GM12878 (cell line): ENCODE results near the gene KRTAP5-7. TPM values are rescaled to one million over a fixed set of nuclear protein-coding genes. Genes with fewer than 3 reads are reported as not detected.

Experiments
- ATAC-seq: fragments of 200-7000 bp; cut with Tn5 transposase; 3 replicates; pipeline ENCODE4 v1.9.1; 2020; ENCODE audit warnings: mild to moderate bottlenecking, moderate library complexity
- BruUV-seq: library from RNA; stranded (reverse); fragments of 400-500 nt; replicated peaks from 2 replicates; lab custom pipeline; 2021; lab: Mats Ljungman, UMichigan
- CTCF ChIA-PET: fragments of 300-600 bp; sonication (Branson Sonifier 250); formaldehyde crosslinking; extraction: SDS; loops from one replicate; lab custom pipeline; 2021; ENCODE audit warnings: inconsistent platforms; lab: Yijun Ruan, JAX
- POLR2A ChIA-PET: fragments of 350-600 bp; formaldehyde crosslinking; extraction: SDS; loops from one replicate; lab custom pipeline; 2021; ENCODE audit warnings: inconsistent platforms; lab: Charles Lee
- RAD21 ChIA-PET: fragments of 300-600 bp; sonication (Branson Sonifier 250); formaldehyde crosslinking; loops from one replicate; lab custom pipeline; 2023; ENCODE audit warnings: antibody characterized with exemption; ENCODE audit not compliant: unreplicated experiment; lab: Charles Lee
- SMC1A ChIA-PET: fragments of 300-600 bp; sonication (Branson Sonifier 250); formaldehyde crosslinking; loops from one replicate; lab custom pipeline; 2023; ENCODE audit not compliant: unreplicated experiment, uncharacterized antibody; lab: Charles Lee
- DNase-seq: peaks from one replicate; pipeline ENCODE4 v3.0.0-alpha.2; 2011; ENCODE audit warnings: low read depth, low spot score
- FAIRE-seq: peaks from 3 replicates; lab custom pipeline; 2011; peaks lifted over from hg19 to GRCh38; lab: Jason Lieb, UNC
- H2AFZ ChIP-seq: 2 replicates; pipeline ENCODE4 v1.6.0; 2011; ENCODE audit warnings: low read depth, low read length, control low read depth; ENCODE audit not compliant: control insufficient read depth
- H3K27ac ChIP-seq: 2 replicates; pipeline ENCODE4 v1.5.1; 2011; ENCODE audit warnings: control low read depth; ENCODE audit not compliant: control insufficient read depth, insufficient read depth
- H3K27me3 ChIP-seq, 2 experiments: replicated peaks in 1 of 2; 2 replicates each; pipeline versions ENCODE4 v1.6.0 to v1.6.1; 2011; ENCODE audit warnings: low read length in 1 of 2; ENCODE audit not compliant: control insufficient read depth in 2 of 2, insufficient read depth in 2 of 2
- H3K36me3 ChIP-seq, 2 experiments: 2 replicates each; pipeline ENCODE4 v1.5.1; 2011; ENCODE audit warnings: low read length in 1 of 2; ENCODE audit not compliant: control insufficient read depth in 2 of 2, insufficient read depth in 2 of 2
- H3K4me1 ChIP-seq: 2 replicates; pipeline ENCODE4 v1.6.1; 2011; ENCODE audit warnings: mild to moderate bottlenecking, low read length, moderate library complexity, mixed read lengths; ENCODE audit not compliant: control insufficient read depth, insufficient read depth
- H3K4me2 ChIP-seq: 2 replicates; pipeline ENCODE4 v1.6.0; 2011; ENCODE audit warnings: control low read depth; ENCODE audit not compliant: control insufficient read depth, insufficient read depth
- H3K4me3 ChIP-seq: fragments of 200-600 bp; sonication (generic); 2 replicates; pipeline ENCODE4 v1.5.1; 2016
- H3K79me2 ChIP-seq: 2 replicates; pipeline ENCODE4 v1.6.0; 2011; ENCODE audit warnings: low read length; ENCODE audit not compliant: control insufficient read depth, insufficient read depth
- H3K9ac ChIP-seq: 2 replicates; pipeline ENCODE4 v1.8.0; 2011; ENCODE audit warnings: low read length, control low read depth, mixed read lengths; ENCODE audit not compliant: control insufficient read depth, insufficient read depth
- H3K9me3 ChIP-seq: replicated peaks from 3 replicates; pipeline ENCODE4 v1.5.1; 2011; ENCODE audit warnings: mild to moderate bottlenecking, low read length; ENCODE audit not compliant: control insufficient read depth, insufficient read depth
- H4K20me1 ChIP-seq: 2 replicates; pipeline ENCODE4 v1.6.0; 2011; ENCODE audit not compliant: control insufficient read depth, insufficient read depth
- ASH2L ChIP-seq: fragments of 300-600, 200-600 bp; sonication (generic); IDR thresholded peaks from 2 replicates; pipeline ENCODE4 v1.6.1; 2017; ENCODE audit warnings: low read depth, mild to moderate bottlenecking, borderline replicate concordance
- ATF7 ChIP-seq: fragments of 450-650 bp; IDR thresholded peaks from 2 replicates; pipeline ENCODE4 v1.6.1; 2016; ENCODE audit warnings: low read depth, mild to moderate bottlenecking
- BRCA1 ChIP-seq: IDR thresholded peaks from 2 replicates; pipeline ENCODE4 v1.6.1; 2011; ENCODE audit warnings: low read depth, low read length, improper control_type of control experiment
- EP300 ChIP-seq, 2 experiments: fragments of 150-350 bp in 1 of 2; IDR thresholded peaks; 2 replicates each; pipeline ENCODE4 v1.6.1; 2011 to 2012; ENCODE audit warnings: low read depth in 2 of 2, low read length in 2 of 2, borderline replicate concordance in 1 of 2, improper control_type of control experiment in 1 of 2, inconsistent platforms in 1 of 2; ENCODE audit not compliant: control insufficient read depth in 1 of 2
- IKZF1 ChIP-seq: fragments of 450-650 bp; conservative IDR thresholded peaks from 2 replicates; pipeline ENCODE4 v1.6.1; 2017; ENCODE audit warnings: antibody characterized with exemption, mild to moderate bottlenecking
- KDM1A ChIP-seq: fragments of 200-600 bp; sonication (generic); IDR thresholded peaks from 2 replicates; pipeline ENCODE4 v1.6.1; 2016; ENCODE audit warnings: borderline replicate concordance
- SREBF2 ChIP-seq: IDR thresholded peaks from 2 replicates; pipeline ENCODE4 v1.6.1; 2012; ENCODE audit warnings: mild to moderate bottlenecking, low read length
- SUPT20H ChIP-seq: IDR thresholded peaks from 2 replicates; pipeline ENCODE4 v1.6.1; 2011; ENCODE audit warnings: low read depth, mild to moderate bottlenecking, low read length, moderate library complexity, borderline replicate concordance; ENCODE audit not compliant: control insufficient read depth
- WGBS: methylation state at CpG from one replicate; pipeline ENCODE4 v1.1.6; 2016; ENCODE audit warnings: low lambda C conversion rate; ENCODE audit not compliant: insufficient replicate concordance, insufficient coverage; ENCODE audit errors: missing lambda C conversion rate; 5-methylcytosine and 5-hydroxymethylcytosine counted together
- in situ Hi-C: fragments of 300-500 bp; cut with MboI; formaldehyde crosslinking; loops from 9 replicates; pipeline ENCODE4 v1.14.3; 2018; ENCODE audit warnings: mixed read lengths
- intact Hi-C: fragments of 100-400 bp; cut with micrococcal nuclease; formaldehyde crosslinking; loops from one replicate; pipeline ENCODE4 v1.14.2; 2022; ENCODE audit not compliant: unreplicated experiment
- polyA plus RNA-seq, 11 experiments: library from polyadenylated mRNA; depleted of rRNA in 4 of 11; unstranded in 6 of 11; stranded (reverse) in 5 of 11; fragments of >200 nt; fragmentation: Nextera tagmentation in 4 of 11; fragmentation: Illumina TruSeq in 1 of 11; extraction: Ambion mirVana in 4 of 11; extraction: Trizol in 1 of 11; gene quantifications; 1 replicate in 1 of 11; 2 replicates in 10 of 11; pipeline versions ENCODE4 v1.2.1 to v1.2.3, GENCODE V29; 2011 to 2016; ENCODE audit warnings: inconsistent platforms in 2 of 11, missing spikeins in 2 of 11, low read depth in 1 of 11
- total RNA-seq, 4 experiments: library from RNA; depleted of rRNA in 3 of 4; stranded (reverse); fragments of >200 nt in 3 of 4; fragmentation: Illumina TruSeq in 1 of 4; extraction: Trizol in 1 of 4; gene quantifications; 2 replicates each; pipeline versions ENCODE4 v1.2.1 to v1.2.3, GENCODE V29; 2013 to 2021
- TF ChIP-seq, protein P1 (sequence below): IDR thresholded peaks from 2 replicates; pipeline ENCODE4 v1.6.1; 2011; ENCODE audit warnings: low read depth, low read length, improper control_type of control experiment, borderline replicate concordance
- TF ChIP-seq, protein P2 (sequence below): fragments of 450-650 bp; formaldehyde crosslinking; IDR thresholded peaks from 2 replicates; pipeline ENCODE4 v1.4.0; 2020; ENCODE audit warnings: mild to moderate bottlenecking, moderate library complexity
- TF ChIP-seq, protein P3 (sequence below): fragments of 450-650 bp; IDR thresholded peaks from 2 replicates; pipeline ENCODE4 v1.6.1; 2017; ENCODE audit warnings: mild to moderate bottlenecking, moderate library complexity
- TF ChIP-seq, protein P4 (sequence below): fragments of 450-650 bp; IDR thresholded peaks from 2 replicates; pipeline ENCODE4 v1.6.1; 2017; ENCODE audit warnings: mild to moderate bottlenecking, low read depth, inconsistent platforms; ENCODE audit not compliant: poor library complexity, severe bottlenecking

Gene KRTAP5-7
- total and polyA plus RNA-seq, 10 of the 15 experiments (the other 5 are each of a cell fraction or from before 2014, with no cell fraction given) = 0.07 to 0.23 (median 0.19) TPM; not detected in 6

DNA sequence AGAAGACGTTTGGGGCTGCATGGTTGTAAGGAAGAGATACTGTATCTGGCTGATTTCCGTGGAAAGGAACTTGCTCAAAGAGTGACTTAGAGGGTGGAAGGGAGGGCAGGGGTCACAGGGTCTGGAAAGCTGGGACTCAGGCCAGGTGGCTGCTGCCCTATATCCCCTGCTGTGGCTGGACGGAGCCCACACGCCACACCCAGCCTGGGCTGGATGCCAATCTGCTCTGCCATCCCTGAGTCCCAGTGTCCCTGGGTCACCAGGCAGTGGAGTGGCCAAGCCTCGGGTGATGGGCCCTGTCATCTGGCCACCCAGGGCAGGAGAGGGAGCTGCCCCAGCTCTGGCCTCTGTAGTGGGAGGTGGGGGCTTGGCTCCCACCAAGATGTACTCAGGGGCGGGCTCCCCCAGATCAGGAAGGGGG, 26.5 kb upstream of the KRTAP5-7 start:
- 0 out of 2 replicates have a peak, but pooled peaks cover 2% of the 10 kb centered on the region for H3K4me1 ChIP-seq
- H3K36me3 ChIP-seq = peaks cover 16 to 19% of the 10 kb centered on the region in 2 experiments; a peak in 3 of 4 replicates
- H3K4me2 ChIP-seq = no peak overlapping the region
- DNase-seq (no peak), ATAC-seq (no peak), FAIRE-seq (no peak)
- no peak overlapping the region for H2AFZ ChIP-seq
- H3K4me3 ChIP-seq = no peak overlapping the region
- intact Hi-C loops = no loop called here
- no TSS peak for BruUV-seq
- ChIA-PET SMC1A (no interaction called here), POLR2A (no interaction called here), RAD21 (no interaction called here), CTCF (no interaction called here)
- no peaks in the 10 kb centered on the region for H3K79me2 ChIP-seq
- in situ Hi-C loops = no loop called here
- H3K27me3 ChIP-seq = no peaks in the 10 kb centered on the region
- H3K9ac ChIP-seq = no peak overlapping the region
- H3K9me3 ChIP-seq = no peaks in the 10 kb centered on the region
- no peak overlapping the region for H3K27ac ChIP-seq
- no peaks in the 10 kb centered on the region; the same call in 1 of the 2 replicates for H4K20me1 ChIP-seq
- WGBS = 82% methylated on average over 6 of the region's 6 CpGs
- TF ChIP-seq SREBF2 (no peak), BRCA1 (no peak), ASH2L (no peak), ATF7 (no peak), SUPT20H (no peak), IKZF1 (no peak), EP300 (IDR thresholded peaks at IDR 0.05; ENCODE audit: borderline replicate concordance in 1 of 2, control insufficient read depth in 1 of 2, low read depth in 2 of 2, low read length in 2 of 2) (no peak), KDM1A (no peak)
- TF ChIP-seq, protein P1, sequence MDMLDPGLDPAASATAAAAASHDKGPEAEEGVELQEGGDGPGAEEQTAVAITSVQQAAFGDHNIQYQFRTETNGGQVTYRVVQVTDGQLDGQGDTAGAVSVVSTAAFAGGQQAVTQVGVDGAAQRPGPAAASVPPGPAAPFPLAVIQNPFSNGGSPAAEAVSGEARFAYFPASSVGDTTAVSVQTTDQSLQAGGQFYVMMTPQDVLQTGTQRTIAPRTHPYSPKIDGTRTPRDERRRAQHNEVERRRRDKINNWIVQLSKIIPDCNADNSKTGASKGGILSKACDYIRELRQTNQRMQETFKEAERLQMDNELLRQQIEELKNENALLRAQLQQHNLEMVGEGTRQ = no peak
- TF ChIP-seq, protein P2, sequence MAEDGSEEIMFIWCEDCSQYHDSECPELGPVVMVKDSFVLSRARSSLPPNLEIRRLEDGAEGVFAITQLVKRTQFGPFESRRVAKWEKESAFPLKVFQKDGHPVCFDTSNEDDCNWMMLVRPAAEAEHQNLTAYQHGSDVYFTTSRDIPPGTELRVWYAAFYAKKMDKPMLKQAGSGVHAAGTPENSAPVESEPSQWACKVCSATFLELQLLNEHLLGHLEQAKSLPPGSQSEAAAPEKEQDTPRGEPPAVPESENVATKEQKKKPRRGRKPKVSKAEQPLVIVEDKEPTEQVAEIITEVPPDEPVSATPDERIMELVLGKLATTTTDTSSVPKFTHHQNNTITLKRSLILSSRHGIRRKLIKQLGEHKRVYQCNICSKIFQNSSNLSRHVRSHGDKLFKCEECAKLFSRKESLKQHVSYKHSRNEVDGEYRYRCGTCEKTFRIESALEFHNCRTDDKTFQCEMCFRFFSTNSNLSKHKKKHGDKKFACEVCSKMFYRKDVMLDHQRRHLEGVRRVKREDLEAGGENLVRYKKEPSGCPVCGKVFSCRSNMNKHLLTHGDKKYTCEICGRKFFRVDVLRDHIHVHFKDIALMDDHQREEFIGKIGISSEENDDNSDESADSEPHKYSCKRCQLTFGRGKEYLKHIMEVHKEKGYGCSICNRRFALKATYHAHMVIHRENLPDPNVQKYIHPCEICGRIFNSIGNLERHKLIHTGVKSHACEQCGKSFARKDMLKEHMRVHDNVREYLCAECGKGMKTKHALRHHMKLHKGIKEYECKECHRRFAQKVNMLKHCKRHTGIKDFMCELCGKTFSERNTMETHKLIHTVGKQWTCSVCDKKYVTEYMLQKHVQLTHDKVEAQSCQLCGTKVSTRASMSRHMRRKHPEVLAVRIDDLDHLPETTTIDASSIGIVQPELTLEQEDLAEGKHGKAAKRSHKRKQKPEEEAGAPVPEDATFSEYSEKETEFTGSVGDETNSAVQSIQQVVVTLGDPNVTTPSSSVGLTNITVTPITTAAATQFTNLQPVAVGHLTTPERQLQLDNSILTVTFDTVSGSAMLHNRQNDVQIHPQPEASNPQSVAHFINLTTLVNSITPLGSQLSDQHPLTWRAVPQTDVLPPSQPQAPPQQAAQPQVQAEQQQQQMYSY = no peak
- TF ChIP-seq, protein P3, sequence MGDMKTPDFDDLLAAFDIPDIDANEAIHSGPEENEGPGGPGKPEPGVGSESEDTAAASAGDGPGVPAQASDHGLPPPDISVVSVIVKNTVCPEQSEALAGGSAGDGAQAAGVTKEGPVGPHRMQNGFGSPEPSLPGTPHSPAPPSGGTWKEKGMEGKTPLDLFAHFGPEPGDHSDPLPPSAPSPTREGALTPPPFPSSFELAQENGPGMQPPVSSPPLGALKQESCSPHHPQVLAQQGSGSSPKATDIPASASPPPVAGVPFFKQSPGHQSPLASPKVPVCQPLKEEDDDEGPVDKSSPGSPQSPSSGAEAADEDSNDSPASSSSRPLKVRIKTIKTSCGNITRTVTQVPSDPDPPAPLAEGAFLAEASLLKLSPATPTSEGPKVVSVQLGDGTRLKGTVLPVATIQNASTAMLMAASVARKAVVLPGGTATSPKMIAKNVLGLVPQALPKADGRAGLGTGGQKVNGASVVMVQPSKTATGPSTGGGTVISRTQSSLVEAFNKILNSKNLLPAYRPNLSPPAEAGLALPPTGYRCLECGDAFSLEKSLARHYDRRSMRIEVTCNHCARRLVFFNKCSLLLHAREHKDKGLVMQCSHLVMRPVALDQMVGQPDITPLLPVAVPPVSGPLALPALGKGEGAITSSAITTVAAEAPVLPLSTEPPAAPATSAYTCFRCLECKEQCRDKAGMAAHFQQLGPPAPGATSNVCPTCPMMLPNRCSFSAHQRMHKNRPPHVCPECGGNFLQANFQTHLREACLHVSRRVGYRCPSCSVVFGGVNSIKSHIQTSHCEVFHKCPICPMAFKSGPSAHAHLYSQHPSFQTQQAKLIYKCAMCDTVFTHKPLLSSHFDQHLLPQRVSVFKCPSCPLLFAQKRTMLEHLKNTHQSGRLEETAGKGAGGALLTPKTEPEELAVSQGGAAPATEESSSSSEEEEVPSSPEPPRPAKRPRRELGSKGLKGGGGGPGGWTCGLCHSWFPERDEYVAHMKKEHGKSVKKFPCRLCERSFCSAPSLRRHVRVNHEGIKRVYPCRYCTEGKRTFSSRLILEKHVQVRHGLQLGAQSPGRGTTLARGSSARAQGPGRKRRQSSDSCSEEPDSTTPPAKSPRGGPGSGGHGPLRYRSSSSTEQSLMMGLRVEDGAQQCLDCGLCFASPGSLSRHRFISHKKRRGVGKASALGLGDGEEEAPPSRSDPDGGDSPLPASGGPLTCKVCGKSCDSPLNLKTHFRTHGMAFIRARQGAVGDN = no peak
- TF ChIP-seq, protein P4, sequence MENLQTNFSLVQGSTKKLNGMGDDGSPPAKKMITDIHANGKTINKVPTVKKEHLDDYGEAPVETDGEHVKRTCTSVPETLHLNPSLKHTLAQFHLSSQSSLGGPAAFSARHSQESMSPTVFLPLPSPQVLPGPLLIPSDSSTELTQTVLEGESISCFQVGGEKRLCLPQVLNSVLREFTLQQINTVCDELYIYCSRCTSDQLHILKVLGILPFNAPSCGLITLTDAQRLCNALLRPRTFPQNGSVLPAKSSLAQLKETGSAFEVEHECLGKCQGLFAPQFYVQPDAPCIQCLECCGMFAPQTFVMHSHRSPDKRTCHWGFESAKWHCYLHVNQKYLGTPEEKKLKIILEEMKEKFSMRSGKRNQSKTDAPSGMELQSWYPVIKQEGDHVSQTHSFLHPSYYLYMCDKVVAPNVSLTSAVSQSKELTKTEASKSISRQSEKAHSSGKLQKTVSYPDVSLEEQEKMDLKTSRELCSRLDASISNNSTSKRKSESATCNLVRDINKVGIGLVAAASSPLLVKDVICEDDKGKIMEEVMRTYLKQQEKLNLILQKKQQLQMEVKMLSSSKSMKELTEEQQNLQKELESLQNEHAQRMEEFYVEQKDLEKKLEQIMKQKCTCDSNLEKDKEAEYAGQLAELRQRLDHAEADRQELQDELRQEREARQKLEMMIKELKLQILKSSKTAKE = no peak
